Measurements from ENCODE around the gene CEL.
"Not testable (repeated sequence)": the region's sequence is repeated elsewhere in the genome, so short reads cannot be mapped to it uniquely, and the experiment has no call there.

The CEL gene

DNA sequence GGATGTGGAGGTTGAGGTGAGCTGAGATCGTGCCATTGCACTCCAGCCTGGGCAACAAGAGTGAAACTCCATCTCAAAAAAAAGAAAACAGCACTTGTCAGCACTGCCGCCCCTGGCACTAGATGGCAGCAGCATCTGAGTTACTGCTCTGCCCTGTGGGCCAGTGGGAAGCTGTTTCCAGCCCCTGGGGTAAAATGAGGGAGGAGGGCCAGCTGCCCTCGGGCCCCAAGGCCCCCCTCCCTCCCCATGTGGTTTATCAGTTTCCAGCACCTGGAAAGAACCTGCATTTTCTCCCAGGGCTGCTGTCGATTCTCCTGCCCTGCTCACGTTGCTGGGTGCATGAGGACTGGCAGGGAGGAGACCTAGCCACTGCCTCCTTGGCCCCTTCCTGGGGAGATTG lies 13.2 kb upstream of the CEL start:
- no peak for DNase-seq (ENCODE audit: low read depth)

- no peak for DNase-seq (ENCODE audit: low read depth)
These were observed 12.7 kb upstream of the CEL start for GRCh38 chr9:133049043-133049442.

DNA sequence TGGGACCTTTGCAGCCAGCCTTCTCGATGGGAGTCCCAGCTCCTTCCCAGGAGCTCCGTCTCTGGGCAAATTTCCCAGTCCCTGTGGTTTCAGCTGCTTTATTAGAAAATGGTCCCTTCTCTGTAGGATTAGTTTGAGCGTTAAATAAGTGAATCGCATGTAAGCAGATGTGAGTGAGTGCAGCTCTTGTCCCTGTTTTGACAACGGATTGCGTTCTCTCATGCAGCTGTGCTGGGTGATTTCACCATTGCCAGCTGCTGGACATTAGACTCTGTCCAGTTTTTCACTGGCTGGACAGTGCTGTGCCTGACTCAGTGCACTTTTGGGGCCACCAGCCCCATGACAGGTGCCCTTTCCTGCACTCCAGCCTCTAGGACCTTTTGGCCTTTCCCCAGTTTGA lies 11.6 kb upstream of the CEL start:
- DNase-seq (ENCODE audit: low read depth), result no peak

- no peak for DNase-seq (ENCODE audit: low read depth)
These were observed 11.0 kb upstream of the CEL start for GRCh38 chr9:133050781-133051180.

- no peak for DNase-seq (ENCODE audit: low read depth)
These were observed 10.4 kb upstream of the CEL start for GRCh38 chr9:133051281-133051900.

GRCh38 chr9:133051966-133052539 lies 9.7 kb upstream of the CEL start:
- no peak for DNase-seq (ENCODE audit: low read depth)

DNA sequence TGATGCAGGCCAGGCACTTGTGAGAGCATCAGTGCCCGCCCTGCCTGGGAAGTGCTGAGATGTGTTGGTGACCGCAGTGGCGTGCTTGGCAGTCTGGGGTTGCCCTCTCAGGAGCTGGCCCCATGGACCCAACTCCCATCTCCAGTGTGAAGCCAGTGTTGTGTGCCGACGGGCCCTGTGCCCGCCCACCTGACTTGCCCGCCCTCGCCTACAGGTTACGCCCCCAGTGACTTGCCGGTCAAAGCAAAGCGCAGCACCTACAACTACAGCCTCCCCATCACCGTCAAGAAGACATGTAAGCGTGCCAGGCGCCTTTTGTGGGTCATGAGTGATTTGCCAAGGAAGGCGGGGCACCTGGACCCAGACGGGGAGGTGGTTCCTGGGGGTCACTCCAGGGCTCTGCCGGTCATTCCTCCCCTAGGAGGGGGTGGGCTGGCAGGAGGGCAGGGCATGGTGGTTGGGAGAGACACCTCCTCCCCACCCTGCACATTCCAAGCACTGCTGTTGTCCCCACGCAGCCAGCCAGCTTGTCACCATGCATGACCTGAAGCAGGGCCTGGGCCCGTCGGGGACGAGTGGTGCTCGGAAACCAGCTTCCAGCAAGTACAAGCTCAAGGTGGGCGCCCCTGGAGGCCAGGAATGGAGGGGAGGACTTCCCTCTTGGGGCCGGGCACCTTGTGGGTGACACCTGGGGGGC lies 7.4 kb upstream of the CEL start:
- no peak for DNase-seq (ENCODE audit: low read depth)

GRCh38 chr9:133054966-133055365 lies 6.8 kb upstream of the CEL start:
- no peak for DNase-seq (ENCODE audit: low read depth)

DNA sequence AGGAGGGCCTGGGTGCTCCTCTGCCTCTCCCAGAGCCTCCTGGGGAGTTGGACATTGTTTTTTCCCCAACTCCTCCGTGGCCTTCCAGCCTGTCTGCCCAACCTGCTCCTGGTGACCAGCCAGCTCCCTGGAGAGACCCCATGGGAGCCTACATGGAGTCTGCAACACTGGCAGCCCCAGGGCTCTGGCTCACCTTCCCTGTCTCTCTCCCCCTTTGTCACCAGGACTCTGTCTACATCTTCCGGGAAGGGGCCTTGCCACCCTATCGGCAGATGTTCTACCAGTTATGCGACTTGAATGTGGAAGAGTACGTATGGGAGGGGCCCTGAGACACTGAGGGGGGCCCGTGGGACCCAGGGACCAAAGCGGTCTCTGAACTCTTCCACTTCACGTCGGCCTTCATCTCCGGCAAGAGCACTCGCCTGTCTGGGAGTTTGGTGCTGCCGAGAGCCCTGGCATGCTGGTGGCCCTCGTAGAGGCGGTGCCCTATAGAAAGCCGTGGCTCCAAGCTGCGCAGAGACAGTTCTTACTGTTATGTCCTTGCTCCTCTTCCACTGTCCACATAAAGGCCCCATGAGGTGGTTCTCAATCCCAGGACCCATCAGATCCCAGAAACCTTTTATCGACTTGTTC lies 5.9 kb upstream of the CEL start:
- no peak for DNase-seq (ENCODE audit: low read depth)

- DNase-seq (ENCODE audit: low read depth), result no peak
These were observed 5.2 kb upstream of the CEL start for GRCh38 chr9:133056533-133056932.

DNA sequence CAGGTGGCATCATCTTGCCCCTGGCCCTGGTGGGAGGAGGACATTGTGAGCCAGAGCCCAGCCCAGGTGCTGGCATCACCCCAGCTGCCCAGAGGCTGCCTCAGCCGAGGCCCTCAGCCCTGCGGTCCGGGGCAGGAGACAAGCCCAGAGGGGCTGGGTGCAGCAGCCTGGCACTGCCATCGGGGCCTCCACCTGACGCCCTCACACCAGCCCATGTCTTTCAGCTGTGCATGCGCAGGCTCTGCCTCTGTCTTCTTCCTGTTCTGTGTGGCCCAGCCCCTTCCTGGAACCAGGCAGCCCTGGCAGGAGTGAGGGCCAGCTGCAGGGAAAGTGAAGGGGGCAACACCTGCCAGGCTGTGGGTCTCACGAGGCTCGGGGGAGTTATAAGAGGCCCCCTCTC lies 4.8 kb upstream of the CEL start:
- DNase-seq (ENCODE audit: low read depth), result no peak

- DNase-seq (ENCODE audit: low read depth), result no peak
These were observed 4.2 kb upstream of the CEL start for GRCh38 chr9:133057553-133057952.

DNA sequence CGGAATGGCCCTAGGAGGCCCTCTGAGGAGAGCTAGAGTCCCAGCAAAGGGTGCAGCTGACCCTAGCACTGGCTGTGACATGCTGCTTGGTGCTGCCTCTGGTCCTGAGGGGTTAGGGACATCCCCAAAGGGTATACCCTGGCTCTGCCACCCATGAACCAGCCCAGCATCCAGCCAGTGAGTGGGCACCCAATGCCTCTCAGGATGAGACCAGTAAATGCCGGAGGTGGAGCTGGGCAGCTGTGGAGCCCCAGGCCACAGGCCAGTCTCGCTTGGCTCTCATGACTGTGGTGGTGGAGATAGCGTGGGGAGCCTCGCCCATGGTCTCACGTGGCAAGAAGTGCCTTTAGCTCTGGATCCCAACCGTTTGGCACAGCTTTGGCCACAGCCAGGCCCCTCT lies 3.7 kb upstream of the CEL start:
- DNase-seq (ENCODE audit: low read depth), result no peak

DNA sequence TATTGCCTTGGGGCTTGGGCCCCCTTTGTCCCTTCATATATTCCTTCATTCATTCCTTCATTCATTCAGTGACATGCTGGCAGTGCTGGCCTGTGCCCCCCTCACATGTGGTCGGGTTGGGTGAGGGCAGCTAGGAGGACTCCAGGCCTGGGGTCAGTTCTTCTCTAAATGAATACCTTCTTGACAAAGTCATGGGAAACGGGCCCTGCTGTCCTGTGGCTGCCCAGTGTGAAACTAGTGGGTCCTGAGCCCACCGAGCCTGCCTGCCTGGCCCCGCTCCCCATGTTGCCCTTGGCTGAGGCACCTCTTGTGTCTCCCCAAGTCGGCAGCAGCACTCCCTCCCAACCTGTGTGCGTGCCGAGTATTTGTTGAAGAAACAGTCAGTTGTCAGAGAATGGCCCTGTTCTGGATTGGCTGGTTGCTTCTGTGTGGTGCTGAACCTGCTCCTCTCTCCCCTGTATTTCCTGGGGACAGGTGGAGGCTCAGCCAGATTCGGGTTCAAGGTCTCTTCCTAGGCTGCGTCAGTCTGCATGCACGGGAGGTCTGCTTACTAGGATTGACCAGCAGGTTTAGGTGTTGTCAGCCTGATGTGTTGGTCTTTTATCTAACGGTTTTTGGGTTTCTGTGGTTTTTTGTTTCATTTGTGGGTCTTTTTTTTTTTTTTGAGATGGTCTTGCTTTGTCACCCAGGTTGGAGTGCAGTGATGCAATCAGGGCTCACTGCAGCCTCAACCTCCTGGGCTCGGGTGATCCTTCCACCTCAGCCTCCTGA lies 3.0 kb upstream of the CEL start:
- no peak for DNase-seq (ENCODE audit: low read depth)

DNA sequence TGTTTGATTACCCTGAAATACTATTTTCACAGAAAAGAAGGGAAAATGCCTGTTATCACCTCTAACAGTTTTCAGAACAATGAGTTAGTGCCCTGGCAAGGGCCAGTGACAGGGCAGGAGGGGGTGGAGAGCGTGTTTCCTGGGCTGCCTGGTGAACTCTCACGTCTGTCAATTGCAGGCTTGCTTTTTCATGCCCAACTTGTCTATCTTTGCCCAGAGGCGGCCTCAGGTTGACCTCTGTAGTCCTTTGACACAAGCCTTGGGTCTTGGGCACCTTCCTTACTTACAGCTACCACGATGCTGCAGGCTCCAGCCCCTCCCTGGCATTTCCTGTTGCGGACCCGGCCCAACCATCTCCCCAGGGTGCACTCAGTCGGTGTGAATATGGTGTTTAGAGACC lies 2.2 kb upstream of the CEL start:
- DNase-seq (ENCODE audit: low read depth), result no peak

- no peak for DNase-seq (ENCODE audit: low read depth)
These were observed 1.4 kb upstream of the CEL start for GRCh38 chr9:133060417-133060841.

- DNase-seq (ENCODE audit: low read depth), result not testable (repeated sequence)
These were observed 590 bp upstream of the CEL start for GRCh38 chr9:133061019-133061763.

- DNase-seq (ENCODE audit: low read depth), result not testable (repeated sequence)
These were observed 788 bp downstream of the CEL start for GRCh38 chr9:133062569-133062968.

DNA sequence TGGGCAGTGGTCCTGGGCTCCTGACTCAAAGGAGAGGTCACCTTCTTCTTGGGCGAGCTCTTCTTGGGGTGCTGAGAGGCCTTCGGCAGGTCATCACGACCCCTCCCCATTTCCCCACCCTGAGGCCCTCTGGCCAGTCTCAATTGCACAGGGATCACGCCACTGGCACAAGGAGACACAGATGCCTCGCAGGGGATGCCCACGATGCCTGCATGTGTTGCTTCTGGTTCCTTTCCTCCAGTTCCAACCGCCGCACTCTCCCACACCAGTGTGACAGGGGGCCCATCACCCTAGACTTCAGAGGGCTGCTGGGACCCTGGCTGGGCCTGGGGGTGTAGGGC lies 1.3 kb downstream of the CEL start:
- DNase-seq (ENCODE audit: low read depth), result no peak

- DNase-seq (ENCODE audit: low read depth), result no peak
These were observed 1.9 kb downstream of the CEL start for GRCh38 chr9:133063500-133064231.

All from stimulated activated CD8-positive, alpha-beta memory T cell treated with anti-CD3 and anti-CD28 coated beads, Interleukin-7, amount 100 ng/mL, for 24 hours (primary cell).